SK-N-MC (cell line): ENCODE measurements around the gene TRIM67.

Source experiments
- DNase-seq: peaks from one replicate; pipeline ENCODE4 v3.0.0-alpha.2; 2011; ENCODE audit warnings: low read depth, low spot score
- H3K27ac ChIP-seq: fragments of 200-600 bp; sonication (generic); 2 replicates; pipeline ENCODE4 v1.5.1; 2016; ENCODE audit warnings: mixed run types
- H3K36me3 ChIP-seq: fragments of 200-600 bp; sonication (generic); 2 replicates; pipeline ENCODE4 v1.6.1; 2017; ENCODE audit warnings: antibody characterized with exemption, low read length, mixed read lengths; ENCODE audit not compliant: insufficient read depth
- H3K4me3 ChIP-seq: fragments of 200-600 bp; sonication (generic); 2 replicates; pipeline ENCODE4 v1.5.1; 2016
- H3K9ac ChIP-seq: fragments of 200-600 bp; sonication (generic); 2 replicates; pipeline ENCODE4 v1.8.0; 2017; ENCODE audit warnings: mixed run types, mixed read lengths; ENCODE audit not compliant: insufficient read length
- H3K9me3 ChIP-seq: fragments of 200-600 bp; sonication (generic); 2 replicates; pipeline ENCODE4 v1.6.1; 2017; ENCODE audit warnings: low read depth, mild to moderate bottlenecking, antibody characterized with exemption, low read length, moderate library complexity, mixed read lengths
- EZH2 ChIP-seq: fragments of 200-600 bp; sonication (generic); IDR thresholded peaks from one replicate; pipeline ENCODE4 v1.6.1; 2017; ENCODE audit warnings: antibody characterized with exemption
- FOXP2 ChIP-seq: optimal IDR thresholded peaks from 2 replicates; pipeline ENCODE3; 2011; ENCODE audit warnings: mild to moderate bottlenecking, moderate library complexity; ENCODE audit not compliant: insufficient read depth; ENCODE audit errors: extremely low read length, control extremely low read depth
- POLR2AphosphoS5 ChIP-seq: IDR thresholded peaks from 2 replicates; pipeline ENCODE4 v1.6.1; 2012; ENCODE audit warnings: mild to moderate bottlenecking, low read depth, low read length, borderline replicate concordance

Gene TRIM67

GRCh38 chr1:231176421-231176820 lies 14.6 kb downstream of the TRIM67 start:
- DNase-seq, result no peak
- Histone ChIP-seq H3K36me3 (no peaks in the 10 kb centered on the region), H3K9me3 (no peaks in the 10 kb centered on the region), H3K4me3 (no peak overlapping the region), H3K27ac (no peak overlapping the region), H3K9ac (no peak overlapping the region)
- no peak for TF ChIP-seq POLR2AphosphoS5
- no peak for TF ChIP-seq FOXP2
- no peak for TF ChIP-seq EZH2

- Histone ChIP-seq H3K36me3 (no peaks in the 10 kb centered on the region), H3K27ac (no peak overlapping the region), H3K9me3 (no peaks in the 10 kb centered on the region), H3K4me3 (no peak overlapping the region), H3K9ac (no peak overlapping the region)
- DNase-seq, result no peak
- TF ChIP-seq FOXP2, result no peak
- TF ChIP-seq EZH2, result no peak
Observed at GRCh38 chr1:231177226-231177625, 15.4 kb downstream of the TRIM67 start.

DNA sequence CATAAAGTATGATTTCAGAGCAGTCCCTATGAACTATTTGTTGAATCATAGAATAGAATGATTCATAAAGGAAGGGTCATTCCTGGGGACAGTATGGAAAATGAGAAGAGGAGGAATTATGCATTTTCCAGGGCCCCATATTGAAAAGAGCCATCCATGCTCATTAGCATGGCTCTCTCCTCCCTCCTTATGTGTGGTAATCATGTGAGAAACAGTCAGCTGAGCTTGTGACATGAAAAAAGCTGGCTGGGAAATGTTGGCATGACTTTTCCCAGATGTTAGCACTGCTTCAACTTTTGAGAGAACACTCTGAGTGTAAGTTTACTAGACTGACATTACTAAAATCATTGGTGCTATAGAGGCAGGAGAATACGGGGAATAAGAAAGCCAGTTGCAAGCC lies 16.1 kb downstream of the TRIM67 start:
- Histone ChIP-seq H3K27ac (no peak overlapping the region), H3K4me3 (no peak overlapping the region), H3K9ac (no peak overlapping the region), H3K9me3 (no peaks in the 10 kb centered on the region), H3K36me3 (no peaks in the 10 kb centered on the region)
- no peak for DNase-seq
- TF ChIP-seq POLR2AphosphoS5 (no peak), EZH2 (no peak), FOXP2 (no peak)

DNA sequence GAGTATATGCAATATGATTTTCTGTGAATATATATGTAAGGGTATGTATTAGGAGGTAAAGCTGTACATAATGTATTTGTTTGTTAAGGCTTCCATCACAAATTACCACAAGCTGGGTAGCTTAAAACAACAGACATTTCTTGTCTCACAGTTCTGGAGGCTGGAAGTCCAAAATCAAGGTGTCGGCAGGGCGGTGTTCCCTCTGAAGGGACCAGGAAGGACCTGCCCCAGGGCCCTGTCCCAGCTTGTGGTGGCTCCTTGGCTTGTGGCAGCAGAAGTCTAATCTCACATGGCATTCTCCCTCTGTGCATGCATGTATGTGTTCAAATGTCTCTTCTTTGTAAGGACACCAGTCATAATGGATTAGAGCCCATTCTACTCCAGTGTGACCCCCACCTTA lies 17.1 kb downstream of the TRIM67 start:
- DNase-seq, result no peak
- no peak overlapping the region for H3K27ac ChIP-seq
- H3K36me3 ChIP-seq, result no peaks in the 10 kb centered on the region
- H3K9ac ChIP-seq, result no peak overlapping the region
- TF ChIP-seq FOXP2, result no peak
- TF ChIP-seq EZH2, result no peak
- H3K4me3 ChIP-seq, result no peak overlapping the region
- no peaks in the 10 kb centered on the region for H3K9me3 ChIP-seq

DNA sequence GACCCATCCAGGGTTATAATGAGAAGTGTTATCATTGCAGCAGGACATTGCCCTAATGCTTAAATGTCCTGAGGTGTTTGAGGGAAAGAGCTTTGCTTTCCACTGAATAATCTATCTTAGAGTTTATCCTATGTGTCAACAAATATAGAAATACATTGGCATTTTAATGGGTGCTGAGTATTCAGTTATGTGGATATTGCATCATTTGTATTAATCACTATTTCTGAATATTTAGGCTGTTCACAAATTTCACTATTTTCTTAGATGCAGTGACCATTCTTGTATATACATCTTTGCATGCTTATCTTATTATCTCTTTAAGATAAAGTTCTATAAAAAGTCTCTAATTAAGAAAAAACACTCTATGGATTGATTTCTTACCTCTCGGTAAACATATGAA lies 18.2 kb downstream of the TRIM67 start:
- H3K9me3 ChIP-seq, result no peaks in the 10 kb centered on the region
- no peak overlapping the region for H3K27ac ChIP-seq
- no peak for DNase-seq
- no peak overlapping the region for H3K9ac ChIP-seq
- TF ChIP-seq FOXP2 (no peak), EZH2 (no peak)
- no peaks in the 10 kb centered on the region for H3K36me3 ChIP-seq
- H3K4me3 ChIP-seq, result no peak overlapping the region

- Histone ChIP-seq H3K4me3 (no peak overlapping the region), H3K9me3 (no peaks in the 10 kb centered on the region), H3K36me3 (no peaks in the 10 kb centered on the region), H3K9ac (no peak overlapping the region), H3K27ac (no peak overlapping the region)
- no peak for DNase-seq
- TF ChIP-seq FOXP2 (no peak), POLR2AphosphoS5 (no peak), EZH2 (no peak)
Observed at GRCh38 chr1:231181271-231181670, 19.4 kb downstream of the TRIM67 start.

DNA sequence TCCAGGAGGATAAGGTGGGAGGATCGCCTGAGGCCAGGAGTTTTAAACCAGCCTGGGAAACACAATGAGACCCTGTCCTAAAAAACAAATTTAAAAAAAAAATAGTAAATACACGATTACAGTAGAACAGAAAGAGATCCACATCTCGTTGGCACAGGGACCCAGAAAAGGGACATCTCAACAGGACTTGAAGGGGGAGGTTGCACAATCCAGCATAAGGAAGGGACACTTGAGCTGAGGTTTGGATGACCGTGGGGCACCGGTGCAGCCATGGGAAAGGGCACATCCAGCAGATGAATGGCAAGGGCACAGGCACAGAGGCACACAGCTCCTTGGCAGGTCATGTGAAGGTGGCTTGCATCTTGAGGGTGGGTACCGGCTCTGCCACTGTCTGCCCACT lies 20.5 kb downstream of the TRIM67 start:
- Histone ChIP-seq H3K27ac (no peak overlapping the region), H3K9ac (no peak overlapping the region), H3K36me3 (no peaks in the 10 kb centered on the region), H3K4me3 (no peak overlapping the region), H3K9me3 (no peaks in the 10 kb centered on the region)
- DNase-seq, result no peak
- no peak for TF ChIP-seq POLR2AphosphoS5
- TF ChIP-seq FOXP2, result no peak
- no peak for TF ChIP-seq EZH2

GRCh38 chr1:231183639-231184590 lies 22.1 kb downstream of the TRIM67 start:
- H3K9ac ChIP-seq, result no peak overlapping the region

GRCh38 chr1:231184891-231185290 lies 23.0 kb downstream of the TRIM67 start:
- H3K9ac ChIP-seq, result no peak overlapping the region
- no peaks in the 10 kb centered on the region for H3K36me3 ChIP-seq
- no peak overlapping the region for H3K4me3 ChIP-seq
- DNase-seq, result no peak
- TF ChIP-seq POLR2AphosphoS5 (no peak), EZH2 (no peak), FOXP2 (no peak)
- no peaks in the 10 kb centered on the region for H3K9me3 ChIP-seq
- H3K27ac ChIP-seq, result no peak overlapping the region

More at GRCh38 chr1:231183639-231184590, 22.1 kb downstream of the TRIM67 start:
- Histone ChIP-seq H3K27ac (no peak overlapping the region), H3K4me3 (no peak overlapping the region), H3K36me3 (no peaks in the 10 kb centered on the region), H3K9me3 (no peaks in the 10 kb centered on the region)
- TF ChIP-seq FOXP2 (no peak), POLR2AphosphoS5 (no peak), EZH2 (no peak)
- no peak for DNase-seq
